A549 (cell line): Measurements from ENCODE around the gene ARID1B.

Experiments
- CBX2 ChIP-seq: fragments of 200-600 bp; sonication (generic); IDR thresholded peaks from 2 replicates; pipeline ENCODE4 v1.6.1; 2016; ENCODE audit warnings: low read depth, mild to moderate bottlenecking, borderline replicate concordance
- EP300 ChIP-seq, 2 experiments: fragments of >200 bp; sonication (Bioruptor Twin); formaldehyde crosslinking; IDR thresholded peaks; 2 replicates in 1 of 2; 3 replicates in 1 of 2; pipeline ENCODE4 v1.6.1; 2016 to 2017
- JUNB ChIP-seq: fragments of >200 bp; sonication (Bioruptor Twin); formaldehyde crosslinking; IDR thresholded peaks from 2 replicates; pipeline ENCODE4 v1.6.1; 2016
- KDM1A ChIP-seq: fragments of 200-600 bp; sonication (generic); IDR thresholded peaks from 2 replicates; pipeline ENCODE4 v1.6.1; 2016; ENCODE audit warnings: low read depth, mild to moderate bottlenecking
- MAFK ChIP-seq: fragments of 450-650 bp; IDR thresholded peaks from 2 replicates; pipeline ENCODE4 v1.6.1; 2014; ENCODE audit not compliant: partially characterized antibody
- MYC ChIP-seq: IDR thresholded peaks from 2 replicates; pipeline ENCODE4 v1.6.1; 2012; ENCODE audit warnings: mild to moderate bottlenecking, inconsistent platforms, low read length, improper control_type of control experiment, borderline replicate concordance
- NFE2L2 ChIP-seq: fragments of 150-350 bp; conservative IDR thresholded peaks from 2 replicates; pipeline ENCODE4 v1.6.1; 2014; ENCODE audit warnings: low read length
- NPAS2 ChIP-seq: fragments of 250-450 bp; sonication (Bioruptor Pico); IDR thresholded peaks from 2 replicates; pipeline ENCODE4 v1.8.0; 2022; ENCODE audit warnings: mild to moderate bottlenecking, moderate library complexity, borderline replicate concordance
- POLR2A ChIP-seq: IDR thresholded peaks from 2 replicates; pipeline ENCODE4 v1.6.1; 2012; ENCODE audit warnings: mild to moderate bottlenecking, low read length
- POLR2AphosphoS2 ChIP-seq: conservative IDR thresholded peaks from 2 replicates; pipeline ENCODE4 v1.6.1; 2012; ENCODE audit warnings: low read length, improper control_type of control experiment, inconsistent platforms
- RAD21 ChIP-seq, 2 experiments: fragments of >200 bp in 1 of 2; sonication (Bioruptor Twin) in 1 of 2; formaldehyde crosslinking in 1 of 2; IDR thresholded peaks in 1 of 2; conservative IDR thresholded peaks in 1 of 2; 2 replicates in 1 of 2; 3 replicates in 1 of 2; pipeline ENCODE4 v1.6.1; 2012 to 2018; ENCODE audit warnings: inconsistent platforms in 1 of 2
- TF ChIP-seq, protein P1 (sequence below): fragments of 200-600 bp; sonication (generic); IDR thresholded peaks from 2 replicates; pipeline ENCODE4 v1.6.1; 2016; ENCODE audit warnings: antibody characterized with exemption, mild to moderate bottlenecking, moderate library complexity
- TF ChIP-seq, protein P2 (sequence below): fragments of >200 bp; sonication (Bioruptor Twin); formaldehyde crosslinking; IDR thresholded peaks from 3 replicates; pipeline ENCODE4 v1.5.1; 2016
- TF ChIP-seq, protein P3 (sequence below): IDR thresholded peaks from 2 replicates; pipeline ENCODE4 v1.6.1; 2012

DNA sequence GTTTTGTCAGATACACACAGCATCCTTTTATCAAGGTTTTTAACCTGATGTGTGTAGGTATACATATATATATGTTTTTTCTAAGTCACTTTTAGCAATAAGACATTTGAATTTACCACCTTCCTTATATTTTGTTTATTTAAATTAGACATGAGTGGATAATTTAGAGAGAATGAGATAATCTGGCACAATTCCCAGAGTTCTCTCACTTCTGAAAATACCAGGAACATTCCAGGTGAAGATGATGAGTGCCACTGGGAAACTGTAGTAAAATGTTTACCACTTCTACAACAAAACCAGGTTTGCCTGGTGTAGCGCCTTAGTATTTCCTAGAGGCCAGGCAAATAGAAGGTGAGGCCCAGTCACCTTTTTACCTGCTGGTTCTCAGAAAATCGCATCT, 356.7 kb downstream of the ARID1B start:
- TF ChIP-seq POLR2AphosphoS2 (no peak), POLR2A (no peak), JUNB (no peak), MYC (no peak), EP300 (IDR thresholded peaks at IDR 0.05) (no peak), RAD21 (conservative IDR thresholded peaks at IDR 0.05 in 1 of 2, IDR thresholded peaks at IDR 0.05 in 1 of 2) (no peak), MAFK (no peak), KDM1A (no peak), CBX2 (no peak), NPAS2 (CRISPR knock-in tag) (no peak), NFE2L2 (no peak)
- TF ChIP-seq, protein P1, sequence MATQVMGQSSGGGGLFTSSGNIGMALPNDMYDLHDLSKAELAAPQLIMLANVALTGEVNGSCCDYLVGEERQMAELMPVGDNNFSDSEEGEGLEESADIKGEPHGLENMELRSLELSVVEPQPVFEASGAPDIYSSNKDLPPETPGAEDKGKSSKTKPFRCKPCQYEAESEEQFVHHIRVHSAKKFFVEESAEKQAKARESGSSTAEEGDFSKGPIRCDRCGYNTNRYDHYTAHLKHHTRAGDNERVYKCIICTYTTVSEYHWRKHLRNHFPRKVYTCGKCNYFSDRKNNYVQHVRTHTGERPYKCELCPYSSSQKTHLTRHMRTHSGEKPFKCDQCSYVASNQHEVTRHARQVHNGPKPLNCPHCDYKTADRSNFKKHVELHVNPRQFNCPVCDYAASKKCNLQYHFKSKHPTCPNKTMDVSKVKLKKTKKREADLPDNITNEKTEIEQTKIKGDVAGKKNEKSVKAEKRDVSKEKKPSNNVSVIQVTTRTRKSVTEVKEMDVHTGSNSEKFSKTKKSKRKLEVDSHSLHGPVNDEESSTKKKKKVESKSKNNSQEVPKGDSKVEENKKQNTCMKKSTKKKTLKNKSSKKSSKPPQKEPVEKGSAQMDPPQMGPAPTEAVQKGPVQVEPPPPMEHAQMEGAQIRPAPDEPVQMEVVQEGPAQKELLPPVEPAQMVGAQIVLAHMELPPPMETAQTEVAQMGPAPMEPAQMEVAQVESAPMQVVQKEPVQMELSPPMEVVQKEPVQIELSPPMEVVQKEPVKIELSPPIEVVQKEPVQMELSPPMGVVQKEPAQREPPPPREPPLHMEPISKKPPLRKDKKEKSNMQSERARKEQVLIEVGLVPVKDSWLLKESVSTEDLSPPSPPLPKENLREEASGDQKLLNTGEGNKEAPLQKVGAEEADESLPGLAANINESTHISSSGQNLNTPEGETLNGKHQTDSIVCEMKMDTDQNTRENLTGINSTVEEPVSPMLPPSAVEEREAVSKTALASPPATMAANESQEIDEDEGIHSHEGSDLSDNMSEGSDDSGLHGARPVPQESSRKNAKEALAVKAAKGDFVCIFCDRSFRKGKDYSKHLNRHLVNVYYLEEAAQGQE = no peak
- TF ChIP-seq, protein P2, sequence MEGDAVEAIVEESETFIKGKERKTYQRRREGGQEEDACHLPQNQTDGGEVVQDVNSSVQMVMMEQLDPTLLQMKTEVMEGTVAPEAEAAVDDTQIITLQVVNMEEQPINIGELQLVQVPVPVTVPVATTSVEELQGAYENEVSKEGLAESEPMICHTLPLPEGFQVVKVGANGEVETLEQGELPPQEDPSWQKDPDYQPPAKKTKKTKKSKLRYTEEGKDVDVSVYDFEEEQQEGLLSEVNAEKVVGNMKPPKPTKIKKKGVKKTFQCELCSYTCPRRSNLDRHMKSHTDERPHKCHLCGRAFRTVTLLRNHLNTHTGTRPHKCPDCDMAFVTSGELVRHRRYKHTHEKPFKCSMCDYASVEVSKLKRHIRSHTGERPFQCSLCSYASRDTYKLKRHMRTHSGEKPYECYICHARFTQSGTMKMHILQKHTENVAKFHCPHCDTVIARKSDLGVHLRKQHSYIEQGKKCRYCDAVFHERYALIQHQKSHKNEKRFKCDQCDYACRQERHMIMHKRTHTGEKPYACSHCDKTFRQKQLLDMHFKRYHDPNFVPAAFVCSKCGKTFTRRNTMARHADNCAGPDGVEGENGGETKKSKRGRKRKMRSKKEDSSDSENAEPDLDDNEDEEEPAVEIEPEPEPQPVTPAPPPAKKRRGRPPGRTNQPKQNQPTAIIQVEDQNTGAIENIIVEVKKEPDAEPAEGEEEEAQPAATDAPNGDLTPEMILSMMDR = no peak
- TF ChIP-seq, protein P3, sequence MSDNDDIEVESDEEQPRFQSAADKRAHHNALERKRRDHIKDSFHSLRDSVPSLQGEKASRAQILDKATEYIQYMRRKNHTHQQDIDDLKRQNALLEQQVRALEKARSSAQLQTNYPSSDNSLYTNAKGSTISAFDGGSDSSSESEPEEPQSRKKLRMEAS = no peak
